ENCODE data around the gene PPP1R3D.
"Not testable (repeated sequence)": the region's sequence is repeated elsewhere in the genome, so short reads cannot be mapped to it uniquely, and the experiment has no call there.

The PPP1R3D gene

GRCh38 chr20:59911041-59911440, 29.1 kb downstream of the PPP1R3D start:
- no peak for DNase-seq

GRCh38 chr20:59908855-59909254, 31.2 kb downstream of the PPP1R3D start:
- DNase-seq: no peak

GRCh38 chr20:59903621-59904020, 36.5 kb downstream of the PPP1R3D start:
- no peak for DNase-seq

- no peak for DNase-seq
Observed at GRCh38 chr20:59902470-59902869, 37.6 kb downstream of the PPP1R3D start.

DNA sequence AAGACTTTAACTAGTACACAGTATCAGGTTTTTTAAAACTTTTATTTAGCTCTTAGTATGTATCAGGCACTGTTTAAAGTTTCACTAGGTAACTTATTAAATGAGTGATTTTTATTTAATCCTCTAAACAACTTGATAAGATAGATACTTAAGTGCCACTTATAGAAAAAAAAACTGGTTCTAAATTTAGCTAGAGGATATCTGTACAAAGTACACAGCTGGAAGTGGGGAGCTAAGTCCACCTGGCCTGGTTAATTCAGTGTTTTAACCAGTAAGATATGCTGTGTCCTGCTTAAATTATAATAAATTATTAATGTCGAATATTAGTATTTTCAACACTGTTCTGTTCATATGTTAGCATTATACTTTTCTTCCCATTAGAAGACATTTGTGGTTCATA, 44.2 kb downstream of the PPP1R3D start:
- DNase-seq: no peak

DNA sequence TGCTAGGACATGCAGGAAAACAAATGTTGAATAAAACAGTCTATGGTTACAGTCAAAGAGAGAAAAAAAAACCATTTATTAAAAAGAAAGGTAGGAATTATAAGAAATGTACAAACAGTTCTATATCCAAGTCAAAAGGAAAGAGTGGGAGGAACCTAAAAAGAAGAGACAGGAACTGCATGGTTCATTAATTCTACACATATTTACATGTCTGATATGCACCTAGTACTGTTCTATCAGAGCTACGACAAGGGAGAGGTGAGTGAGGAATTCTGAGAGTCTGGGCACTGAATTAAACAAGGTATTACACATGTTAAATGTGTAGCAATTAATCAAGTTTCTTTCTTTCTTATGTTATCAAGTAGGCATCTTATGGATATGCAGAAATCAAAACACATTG, 48.5 kb downstream of the PPP1R3D start:
- no peak for DNase-seq

DNA sequence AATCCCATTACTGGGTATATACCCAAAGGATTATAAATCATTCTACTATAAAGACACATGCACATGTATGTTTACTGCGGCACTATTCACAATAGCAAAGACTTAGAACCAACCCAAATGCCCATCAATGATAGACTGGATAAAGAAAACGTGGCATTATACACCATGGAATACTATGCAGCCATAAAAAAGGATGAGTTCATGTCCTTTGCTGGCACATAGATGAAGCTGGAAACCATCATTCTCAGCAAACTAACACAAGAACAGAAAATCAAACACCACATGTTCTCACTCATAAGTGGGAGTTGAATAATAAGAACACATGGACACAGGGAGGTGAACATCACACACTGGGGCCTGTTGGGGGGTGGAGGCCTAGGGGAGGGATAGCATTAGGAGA, 50.1 kb downstream of the PPP1R3D start:
- not testable (repeated sequence) for DNase-seq

- no peak for DNase-seq
Observed at GRCh38 chr20:59888050-59888449, 52.1 kb downstream of the PPP1R3D start.
